GM20431 (cell line): ENCODE measurements around the gene OTUD1.

ENCODE experiments used
- in situ Hi-C: fragments of 300-500 bp; cut with MseI, MboI; formaldehyde crosslinking; loops from one replicate; pipeline ENCODE4 v1.15.0; 2020; ENCODE audit warnings: low sequenced_read_pairs; ENCODE audit not compliant: unreplicated experiment

The OTUD1 gene

GRCh38 chr10:23459308-23459939, 20.5 kb downstream of the OTUD1 start:
- in situ Hi-C loops: no loop called here

GRCh38 chr10:23461557-23461956, 22.7 kb downstream of the OTUD1 start:
- in situ Hi-C loops: no loop called here

GRCh38 chr10:23467012-23467411, 28.1 kb downstream of the OTUD1 start:
- in situ Hi-C loops: no loop called here

DNA sequence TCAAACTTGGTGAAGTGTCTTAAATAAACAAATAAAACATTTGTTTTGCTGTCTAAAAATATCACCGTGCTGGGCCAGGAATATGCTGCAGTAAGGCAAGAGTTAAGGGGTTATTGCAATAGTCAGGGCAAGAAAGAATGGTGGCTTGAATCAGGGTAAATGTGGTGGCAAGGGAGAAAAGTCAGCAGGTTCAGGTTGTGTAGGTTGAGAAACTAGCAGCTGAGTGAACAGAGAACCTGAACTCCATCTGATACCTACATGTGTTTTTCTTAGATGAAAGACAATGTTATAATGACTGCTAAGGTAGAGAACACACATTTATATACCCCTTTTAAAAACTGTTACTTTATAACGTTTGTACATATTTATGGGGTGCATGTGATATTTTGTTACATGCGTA, 28.7 kb downstream of the OTUD1 start:
- in situ Hi-C loops: no loop called here

DNA sequence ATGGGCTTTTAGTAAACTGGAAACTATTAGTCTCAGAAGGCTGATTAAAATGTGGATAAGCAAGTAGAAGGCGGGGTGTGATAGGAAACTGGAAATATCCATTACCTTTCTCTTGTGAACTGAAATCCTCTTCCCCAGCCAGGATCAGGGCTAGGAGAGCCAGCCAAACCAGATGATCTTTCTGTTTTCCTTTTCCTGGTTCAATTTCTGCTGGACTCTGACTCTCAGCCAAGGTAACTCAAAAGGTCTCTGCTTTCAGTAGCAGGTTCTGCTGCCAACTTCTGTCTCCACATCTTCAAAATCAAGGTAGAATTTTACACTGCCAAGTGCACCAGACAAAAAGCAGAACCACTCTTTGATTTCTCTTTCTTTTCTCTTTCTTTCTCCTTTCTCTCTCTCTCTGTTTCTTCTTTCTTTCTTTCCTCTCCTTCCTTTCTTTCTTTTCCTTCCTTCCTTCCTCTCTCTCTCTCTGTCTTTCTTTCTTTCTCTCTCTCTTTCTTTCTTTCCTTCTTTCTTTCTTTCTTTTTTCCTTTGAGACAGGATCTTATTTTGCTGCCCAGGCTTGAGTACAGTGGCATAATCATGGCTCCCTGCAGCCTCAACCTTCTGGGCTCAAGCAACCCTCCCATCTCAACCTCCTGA, 30.8 kb downstream of the OTUD1 start:
- in situ Hi-C loops: no loop called here

- in situ Hi-C loops: no loop called here
Observed at GRCh38 chr10:23472181-23472580, 33.3 kb downstream of the OTUD1 start.

DNA sequence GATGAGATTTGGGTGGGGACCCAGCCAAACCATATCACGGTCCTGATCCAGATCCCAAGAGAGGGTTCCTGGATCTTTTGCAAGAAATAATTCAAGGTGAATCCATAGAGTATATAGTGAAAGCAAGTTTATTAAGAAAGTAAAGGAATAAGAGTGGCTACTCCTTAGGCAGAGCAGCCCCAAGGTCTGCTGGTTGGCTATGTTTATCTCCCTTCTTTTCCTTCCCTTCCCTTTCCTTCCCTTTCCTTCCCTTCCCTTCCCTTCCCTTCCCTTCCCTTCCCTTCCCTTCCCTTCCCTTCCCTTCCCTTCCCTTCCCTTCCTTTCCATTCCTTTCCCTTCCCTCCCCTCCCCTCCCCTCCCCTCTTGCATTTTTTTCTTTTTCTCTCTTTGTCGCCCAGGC, 35.2 kb downstream of the OTUD1 start:
- in situ Hi-C loops: no loop called here

DNA sequence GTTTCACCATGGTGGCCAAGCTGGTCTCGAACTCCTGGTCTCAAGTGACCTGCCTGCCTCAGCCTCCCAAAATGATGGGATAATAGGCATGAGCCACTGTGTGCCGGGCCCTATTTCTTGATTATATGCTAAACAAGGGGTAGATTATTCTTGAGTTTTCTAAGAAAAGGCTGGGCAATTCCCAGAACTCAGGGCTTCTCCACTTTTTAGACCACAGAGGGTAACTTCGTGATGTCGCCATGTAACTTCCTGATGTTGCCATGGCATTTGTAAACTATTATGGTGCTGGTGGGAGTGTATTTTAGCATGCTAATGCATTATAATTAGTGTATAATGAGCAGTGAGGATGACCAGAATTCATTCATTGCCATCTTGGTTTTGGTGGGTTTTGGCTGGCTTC, 35.8 kb downstream of the OTUD1 start:
- in situ Hi-C loops: no loop called here

GRCh38 chr10:23478570-23478969, 39.7 kb downstream of the OTUD1 start:
- in situ Hi-C loops: no loop called here

DNA sequence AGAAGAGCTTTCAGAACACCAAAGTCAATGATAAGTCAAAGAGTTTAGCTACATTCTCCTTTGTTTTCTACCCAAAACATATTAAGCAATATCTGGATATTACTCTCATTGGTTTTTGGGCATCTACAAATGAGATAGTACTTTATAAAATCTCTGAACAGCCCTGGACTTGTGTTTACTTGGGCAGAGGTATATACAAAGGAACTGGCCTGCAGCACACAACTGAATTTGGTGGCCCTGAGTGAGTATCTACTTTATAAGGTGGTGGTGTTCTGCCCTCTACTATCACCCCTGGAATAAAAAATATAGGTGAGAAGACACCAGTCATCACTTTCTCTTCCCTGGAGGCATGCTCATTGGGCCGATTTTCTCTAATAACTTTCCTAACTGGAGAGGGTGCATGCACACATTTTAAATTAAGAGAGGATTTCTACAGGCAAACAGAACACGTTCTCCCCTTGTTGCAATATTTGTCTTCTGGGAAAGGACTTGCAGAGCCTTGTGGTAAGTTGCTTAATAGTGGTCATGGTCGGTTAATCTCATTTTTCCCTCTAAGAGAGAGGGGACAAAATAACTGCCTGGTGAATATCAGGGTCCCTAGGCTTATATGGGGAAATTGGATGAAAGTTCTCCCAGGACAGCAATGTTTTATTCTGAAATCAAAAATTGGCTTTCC, 41.1 kb downstream of the OTUD1 start:
- in situ Hi-C loops: no loop called here

DNA sequence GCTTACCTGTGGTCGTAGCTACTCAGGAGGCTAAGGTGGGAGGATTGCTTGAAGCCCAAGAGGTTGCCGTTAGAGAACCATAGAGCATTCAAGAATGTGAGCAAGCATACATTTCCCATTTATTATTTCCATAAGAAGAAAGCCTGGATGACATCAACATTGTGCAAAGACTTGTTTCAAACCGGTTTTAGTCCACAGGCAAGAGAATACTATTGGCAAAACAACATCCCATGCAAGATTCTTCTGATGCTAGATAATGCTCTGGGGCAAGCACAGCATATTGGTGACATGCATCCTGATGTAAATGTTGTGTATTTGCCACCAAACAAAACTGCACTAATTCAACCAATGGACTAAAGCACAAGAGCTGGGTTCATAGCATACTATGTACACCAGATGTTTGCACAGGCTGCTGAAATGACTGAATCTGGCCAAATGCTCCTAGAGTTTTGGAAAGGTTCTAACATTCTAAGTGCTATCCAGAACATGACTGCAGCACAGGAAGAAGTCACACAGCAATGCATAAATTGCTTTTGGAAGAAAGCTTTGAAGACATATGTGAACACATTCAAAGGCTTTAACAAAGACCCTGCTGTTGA, 42.6 kb downstream of the OTUD1 start:
- in situ Hi-C loops: no loop called here

- in situ Hi-C loops: no loop called here
Observed at GRCh38 chr10:23490115-23490514, 51.2 kb downstream of the OTUD1 start.
